ENCODE results near the gene REV3L.

REV3L gene

DNA sequence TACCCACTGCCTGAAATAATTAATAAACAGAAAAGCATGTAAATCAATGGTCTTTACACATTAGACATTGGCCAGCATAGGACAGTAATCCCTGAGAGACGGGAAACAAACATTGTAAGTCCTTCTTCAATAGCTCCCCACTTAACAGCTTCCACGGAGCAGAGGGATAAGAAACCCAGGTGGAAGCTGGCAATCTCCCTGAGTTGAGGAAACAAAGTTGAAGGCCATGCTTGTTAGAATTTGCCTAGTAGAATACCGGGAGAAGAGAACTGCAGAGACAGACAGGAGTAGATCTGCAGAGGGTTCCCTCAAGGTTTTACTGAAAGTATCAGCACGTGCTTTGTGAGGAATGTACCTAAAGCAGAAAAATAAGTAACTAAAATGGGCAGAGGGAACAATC is 33.9 kb downstream of the REV3L start:
- H3K27ac ChIP-seq: no peak overlapping the region
- no peak for TF ChIP-seq ZFX (IDR thresholded peaks at IDR 0.05; ENCODE audit: borderline replicate concordance)
- TF ChIP-seq, protein P1, sequence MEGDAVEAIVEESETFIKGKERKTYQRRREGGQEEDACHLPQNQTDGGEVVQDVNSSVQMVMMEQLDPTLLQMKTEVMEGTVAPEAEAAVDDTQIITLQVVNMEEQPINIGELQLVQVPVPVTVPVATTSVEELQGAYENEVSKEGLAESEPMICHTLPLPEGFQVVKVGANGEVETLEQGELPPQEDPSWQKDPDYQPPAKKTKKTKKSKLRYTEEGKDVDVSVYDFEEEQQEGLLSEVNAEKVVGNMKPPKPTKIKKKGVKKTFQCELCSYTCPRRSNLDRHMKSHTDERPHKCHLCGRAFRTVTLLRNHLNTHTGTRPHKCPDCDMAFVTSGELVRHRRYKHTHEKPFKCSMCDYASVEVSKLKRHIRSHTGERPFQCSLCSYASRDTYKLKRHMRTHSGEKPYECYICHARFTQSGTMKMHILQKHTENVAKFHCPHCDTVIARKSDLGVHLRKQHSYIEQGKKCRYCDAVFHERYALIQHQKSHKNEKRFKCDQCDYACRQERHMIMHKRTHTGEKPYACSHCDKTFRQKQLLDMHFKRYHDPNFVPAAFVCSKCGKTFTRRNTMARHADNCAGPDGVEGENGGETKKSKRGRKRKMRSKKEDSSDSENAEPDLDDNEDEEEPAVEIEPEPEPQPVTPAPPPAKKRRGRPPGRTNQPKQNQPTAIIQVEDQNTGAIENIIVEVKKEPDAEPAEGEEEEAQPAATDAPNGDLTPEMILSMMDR (IDR thresholded peaks at IDR 0.05): no peak

DNA sequence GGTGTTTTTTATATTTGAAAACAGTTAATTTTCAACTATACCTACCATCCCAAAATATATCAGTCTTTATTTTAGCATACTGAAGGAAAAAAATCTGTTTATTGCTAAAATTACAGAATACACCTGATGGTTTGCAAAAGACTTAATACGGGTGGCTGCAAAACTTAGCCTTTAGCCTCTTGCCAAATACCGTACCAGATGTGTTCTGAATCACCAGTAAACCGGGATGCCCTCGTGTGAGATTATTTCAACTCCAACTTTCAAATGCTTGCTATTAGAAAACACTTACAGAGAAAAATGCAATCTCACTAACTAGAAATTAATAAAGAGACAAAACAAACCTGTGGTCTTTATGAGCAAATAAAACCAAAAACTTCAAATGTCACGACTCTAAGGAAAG is 36.0 kb downstream of the REV3L start:
- no peak overlapping the region for H3K27ac ChIP-seq
- TF ChIP-seq, protein P1 (IDR thresholded peaks at IDR 0.05): no peak
- TF ChIP-seq ZFX (IDR thresholded peaks at IDR 0.05; ENCODE audit: borderline replicate concordance): no peak

DNA sequence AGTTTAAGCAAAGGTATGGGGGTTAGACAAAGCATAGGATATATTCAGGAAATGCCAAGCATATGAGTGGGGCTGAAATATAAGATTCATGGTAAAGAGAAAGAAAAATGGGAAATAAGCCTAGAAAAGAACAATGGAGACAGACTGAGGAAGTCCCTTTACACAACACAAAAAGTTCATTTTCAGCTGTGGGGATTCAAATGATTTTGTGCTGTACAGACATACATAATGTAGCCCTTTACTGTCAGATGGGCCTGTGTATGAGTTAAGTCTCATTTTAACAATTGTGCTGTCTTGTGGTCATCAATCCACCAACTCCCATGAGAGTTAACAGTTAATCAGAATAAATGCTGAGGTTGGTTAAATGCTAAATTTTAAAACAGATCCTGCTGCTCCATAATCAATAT is 37.2 kb downstream of the REV3L start:
- H3K27ac ChIP-seq: no peak overlapping the region
- TF ChIP-seq, protein P1 (IDR thresholded peaks at IDR 0.05): no peak
- no peak for TF ChIP-seq ZFX (IDR thresholded peaks at IDR 0.05; ENCODE audit: borderline replicate concordance)

DNA sequence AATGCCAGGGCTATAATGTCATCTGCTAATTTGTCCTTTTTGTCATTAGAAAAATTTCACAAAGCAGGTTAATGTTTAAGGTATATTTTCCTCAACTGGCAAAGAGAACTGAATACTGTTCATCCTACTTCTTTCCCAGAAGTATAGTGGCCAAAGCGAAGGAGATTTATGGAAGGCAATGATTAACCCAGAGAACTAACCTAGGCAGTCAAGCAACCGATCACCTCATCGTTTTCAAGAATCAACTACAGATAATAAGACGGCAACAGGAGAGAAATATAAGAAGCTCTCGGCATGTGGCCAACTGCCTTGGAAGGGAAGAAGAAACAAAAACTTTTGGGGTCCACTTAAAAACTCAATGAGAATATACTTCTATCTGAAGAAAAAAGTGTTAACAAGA is 38.2 kb downstream of the REV3L start:
- no peak overlapping the region for H3K27ac ChIP-seq
- TF ChIP-seq ZFX (IDR thresholded peaks at IDR 0.05; ENCODE audit: borderline replicate concordance): no peak
- TF ChIP-seq, protein P1 (IDR thresholded peaks at IDR 0.05): no peak

DNA sequence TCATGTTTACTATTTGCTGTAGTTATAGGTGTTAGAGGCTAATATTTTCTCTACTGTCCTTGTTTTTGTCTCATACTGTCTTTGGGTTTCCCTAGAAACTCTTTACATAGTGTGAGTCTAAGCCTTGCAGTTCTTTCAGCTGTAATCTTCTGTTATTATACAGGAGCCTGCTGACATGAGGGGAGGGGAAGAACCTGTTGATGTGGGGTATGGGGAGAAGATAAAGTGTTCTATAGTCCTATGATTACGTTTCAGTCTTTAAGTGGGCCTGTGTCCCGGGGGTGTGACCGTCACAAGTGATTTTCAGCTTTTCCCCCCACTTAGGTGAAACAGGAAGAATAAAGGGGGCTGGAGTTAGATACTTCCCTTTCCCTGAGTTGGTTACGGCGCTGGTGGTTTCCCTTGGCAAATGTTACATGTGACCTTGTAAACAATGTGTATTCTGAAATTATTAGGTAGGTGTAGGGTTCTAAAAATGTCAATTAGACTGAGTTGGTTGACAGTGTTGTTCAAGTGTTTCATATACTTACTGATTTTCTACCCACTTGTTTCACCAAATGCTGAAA is 41.3 kb downstream of the REV3L start:
- no peak overlapping the region for H3K27ac ChIP-seq
- no peak for TF ChIP-seq ZFX (IDR thresholded peaks at IDR 0.05; ENCODE audit: borderline replicate concordance)
- TF ChIP-seq, protein P1 (IDR thresholded peaks at IDR 0.05): no peak

DNA sequence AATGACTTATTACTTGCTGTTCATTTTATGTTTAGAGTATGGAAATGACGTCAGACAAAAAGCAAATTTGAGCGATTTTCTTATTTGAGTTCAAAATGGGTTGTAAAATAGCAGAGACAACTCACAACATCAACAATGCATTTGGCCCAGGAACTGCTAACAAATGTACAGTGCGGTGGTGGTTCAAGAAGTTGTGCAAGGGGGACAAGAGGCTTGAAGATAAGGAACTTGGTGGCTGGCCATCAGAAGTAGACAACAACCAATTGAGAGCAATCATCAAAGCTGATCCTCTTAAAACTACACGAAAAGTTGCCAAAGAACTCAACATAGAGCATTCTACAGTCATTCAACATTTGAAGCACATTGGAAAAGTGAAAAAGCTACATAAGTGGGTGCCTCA is 43.8 kb downstream of the REV3L start:
- no peak overlapping the region for H3K27ac ChIP-seq
- TF ChIP-seq, protein P1 (IDR thresholded peaks at IDR 0.05): no peak
- TF ChIP-seq ZFX (IDR thresholded peaks at IDR 0.05; ENCODE audit: borderline replicate concordance): no peak

DNA sequence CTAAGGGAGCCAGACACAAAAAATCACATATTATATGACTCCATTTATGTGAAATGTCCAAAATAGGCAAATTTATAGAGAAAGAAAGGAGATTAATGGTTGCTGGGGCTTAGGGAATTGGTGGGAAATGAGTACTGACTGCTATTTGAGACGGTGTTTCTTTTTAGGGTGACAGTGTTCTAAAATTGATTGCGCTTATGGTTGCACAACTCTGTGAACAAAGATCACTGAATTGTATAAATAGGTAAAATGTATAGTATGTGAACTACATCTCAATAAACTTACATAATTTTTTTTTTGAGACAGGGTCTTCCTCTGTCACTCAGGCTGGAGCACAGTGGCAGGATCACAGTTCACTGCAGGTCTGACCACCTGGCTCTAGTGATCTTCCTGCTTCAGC is 45.4 kb downstream of the REV3L start:
- no peak overlapping the region for H3K27ac ChIP-seq
- TF ChIP-seq, protein P1 (IDR thresholded peaks at IDR 0.05): no peak
- TF ChIP-seq ZFX (IDR thresholded peaks at IDR 0.05; ENCODE audit: borderline replicate concordance): no peak
